ENCODE data around the gene SLC17A1.

Gene SLC17A1

DNA sequence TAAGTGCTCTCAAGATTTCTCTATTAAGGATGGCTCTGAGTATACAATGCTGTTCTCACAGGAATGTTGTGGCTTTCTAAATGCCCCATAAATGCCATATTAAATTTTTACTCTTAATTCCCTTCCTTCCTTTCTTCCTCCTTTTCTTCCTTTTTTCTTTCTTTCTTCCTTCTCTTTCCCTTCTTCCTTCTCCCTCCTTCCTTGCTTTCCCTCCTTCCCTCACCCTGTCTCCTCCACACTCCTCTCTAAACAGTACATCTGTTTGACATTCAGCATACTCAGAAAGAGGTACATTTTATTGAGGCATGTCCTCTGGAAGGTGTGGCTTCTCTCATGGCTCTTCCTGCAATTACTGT lies 433 bp upstream of the SLC17A1 start:
- no peak for DNase-seq

- no peak for DNase-seq
Measured at GRCh38 chr6:25830458-25830857, 1.4 kb downstream of the SLC17A1 start.

DNA sequence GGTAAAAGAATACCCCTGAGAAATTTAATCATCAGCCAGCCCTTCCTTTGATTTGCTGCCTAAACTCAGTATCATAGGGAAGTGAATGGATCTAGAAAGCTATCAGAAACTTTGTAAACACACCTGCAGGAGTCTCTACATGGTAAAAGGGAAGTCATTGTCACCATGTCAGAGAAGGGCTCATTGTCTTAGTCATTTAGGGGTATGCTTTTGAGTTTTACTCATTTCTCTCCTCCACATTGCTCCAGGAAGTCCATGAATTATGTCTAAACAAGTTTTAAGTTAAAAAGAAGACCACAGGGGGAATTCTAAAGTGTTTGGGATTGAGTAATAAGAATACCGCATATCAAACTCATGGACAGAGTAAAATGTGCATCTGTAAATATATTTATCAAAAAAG lies 2.5 kb downstream of the SLC17A1 start:
- no peak for DNase-seq

- DNase-seq, result no peak
Measured at GRCh38 chr6:25821341-25821740, 10.5 kb downstream of the SLC17A1 start.

- DNase-seq, result no peak
Measured at GRCh38 chr6:25816252-25816651, 15.6 kb downstream of the SLC17A1 start.

- no peak for DNase-seq
Measured at GRCh38 chr6:25815194-25815593, 16.7 kb downstream of the SLC17A1 start.

DNA sequence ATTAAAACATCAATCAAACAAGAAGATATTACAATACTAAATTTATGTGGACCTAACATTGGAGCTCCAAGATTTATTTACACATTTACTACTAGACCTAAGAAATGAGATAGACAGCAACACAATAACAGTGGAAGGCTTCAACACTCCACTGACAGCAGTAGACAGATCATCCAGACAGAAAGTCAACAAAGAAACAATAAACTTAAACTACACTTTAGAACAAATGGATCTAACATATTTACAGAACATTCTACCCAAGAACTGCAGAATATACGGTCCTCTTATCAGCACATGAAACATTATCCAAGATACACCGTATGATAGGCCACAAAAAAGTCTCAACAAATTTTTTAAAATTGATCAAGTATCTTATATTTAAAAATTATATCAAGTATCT lies 27.0 kb downstream of the SLC17A1 start:
- no peak for DNase-seq

DNA sequence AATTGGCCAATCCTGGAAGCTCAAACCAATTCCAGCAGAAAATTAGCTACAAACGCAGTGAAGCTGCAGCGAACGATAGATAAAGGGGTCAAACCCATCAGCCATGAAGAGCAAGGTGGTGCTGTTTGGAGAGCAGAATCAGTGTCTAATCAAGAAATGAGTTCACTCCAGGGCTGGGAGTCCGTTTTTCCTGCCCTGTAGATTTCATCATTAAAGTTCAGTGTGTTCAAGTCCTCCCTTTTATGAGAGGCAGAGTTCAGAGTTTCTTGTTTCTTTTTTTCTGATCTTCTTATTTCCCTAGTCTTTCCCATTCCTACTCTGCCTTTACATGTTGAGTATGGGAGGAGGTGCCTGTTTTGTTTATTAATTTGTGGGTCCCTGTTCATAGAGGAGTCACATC lies 30.4 kb downstream of the SLC17A1 start:
- DNase-seq, result no peak

GRCh38 chr6:25794784-25795183 lies 37.1 kb downstream of the SLC17A1 start:
- DNase-seq, result no peak

DNA sequence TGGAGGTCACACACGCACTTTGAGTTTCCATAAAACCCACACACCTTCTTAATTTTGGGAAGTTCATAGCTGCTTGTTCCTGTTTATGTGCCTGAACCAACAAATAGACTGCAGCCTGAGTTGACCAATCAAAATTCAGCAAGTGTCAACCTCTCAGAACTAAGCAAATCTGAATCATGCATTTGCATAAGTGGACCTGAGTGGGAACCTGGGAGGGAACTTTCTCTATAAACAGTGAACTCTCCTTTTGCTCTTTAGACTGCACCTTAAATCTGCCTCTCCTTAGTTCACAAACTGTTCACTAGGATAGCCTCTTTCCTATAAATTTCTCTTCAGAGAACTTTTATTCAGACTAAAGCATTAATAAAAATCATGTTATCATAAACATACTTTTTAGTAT lies 37.9 kb downstream of the SLC17A1 start:
- DNase-seq, result no peak

DNA sequence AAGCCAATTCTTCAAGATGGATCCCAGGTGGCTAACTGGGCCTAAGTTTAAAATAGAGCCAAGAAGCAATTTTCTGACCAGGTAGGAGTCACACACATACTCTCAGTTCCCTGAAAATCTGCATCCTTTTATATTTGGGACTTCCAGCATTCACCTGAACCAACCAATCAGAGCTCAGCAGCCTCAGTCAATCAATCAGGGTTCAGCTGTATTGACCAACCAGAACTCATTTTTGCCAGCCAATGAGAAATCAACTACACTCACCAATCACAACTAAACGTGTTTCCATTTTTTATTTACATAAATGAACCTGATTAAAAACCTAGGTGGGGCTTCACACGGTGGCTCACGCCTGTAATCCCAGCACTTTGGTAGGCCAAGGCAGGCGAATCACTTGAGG lies 39.8 kb downstream of the SLC17A1 start:
- DNase-seq, result no peak

GRCh38 chr6:25789475-25789874 lies 42.4 kb downstream of the SLC17A1 start:
- no peak for DNase-seq

DNA sequence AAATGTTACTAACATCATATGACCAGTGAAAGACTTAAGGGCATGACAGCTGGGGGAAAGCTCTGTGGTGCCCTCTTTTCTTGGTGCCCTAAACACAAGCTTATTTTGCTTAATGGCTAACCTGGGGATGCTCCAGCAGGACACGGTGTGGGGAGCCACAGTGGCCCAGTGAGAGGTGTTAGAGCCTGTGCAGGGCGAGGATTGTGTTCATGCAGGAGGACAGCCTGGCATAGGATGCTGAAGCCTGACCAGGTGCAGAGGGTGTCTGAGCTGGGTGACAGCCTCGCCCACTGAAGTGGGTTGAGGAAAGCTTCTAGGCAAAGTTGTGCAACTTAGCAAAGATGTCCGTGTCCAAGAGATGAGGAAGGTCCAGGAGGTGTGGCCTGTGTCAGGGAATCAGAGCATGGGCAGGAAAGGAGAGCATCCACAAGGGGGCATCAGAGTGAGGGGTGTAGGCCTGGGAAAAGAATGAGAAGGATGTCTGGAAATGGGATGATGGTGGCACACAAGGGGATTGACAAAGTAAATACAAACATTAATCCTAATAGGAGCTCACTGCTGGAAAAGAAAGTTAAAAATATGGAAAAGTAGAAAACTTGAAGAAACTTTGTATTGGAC lies 43.4 kb downstream of the SLC17A1 start:
- DNase-seq, result no peak

DNA sequence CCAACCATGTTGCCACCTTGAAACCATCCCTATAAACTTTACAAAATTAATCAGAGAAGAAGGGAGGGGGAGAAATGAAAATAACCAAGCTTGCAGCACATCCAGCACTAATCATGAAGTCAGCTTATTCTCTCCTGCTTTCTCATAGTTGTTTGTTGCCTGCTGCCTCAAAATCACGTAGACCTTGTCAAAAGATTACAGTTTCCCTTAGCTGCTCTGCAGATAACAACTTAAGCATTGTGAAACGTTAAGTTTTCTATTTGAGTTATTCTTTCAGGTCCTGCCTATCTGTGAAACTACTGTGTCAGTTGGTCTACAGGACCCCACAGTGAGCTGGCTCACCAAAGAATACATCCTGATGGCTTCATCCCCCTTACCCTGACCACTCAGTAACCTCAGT lies 44.4 kb downstream of the SLC17A1 start:
- no peak for DNase-seq

DNA sequence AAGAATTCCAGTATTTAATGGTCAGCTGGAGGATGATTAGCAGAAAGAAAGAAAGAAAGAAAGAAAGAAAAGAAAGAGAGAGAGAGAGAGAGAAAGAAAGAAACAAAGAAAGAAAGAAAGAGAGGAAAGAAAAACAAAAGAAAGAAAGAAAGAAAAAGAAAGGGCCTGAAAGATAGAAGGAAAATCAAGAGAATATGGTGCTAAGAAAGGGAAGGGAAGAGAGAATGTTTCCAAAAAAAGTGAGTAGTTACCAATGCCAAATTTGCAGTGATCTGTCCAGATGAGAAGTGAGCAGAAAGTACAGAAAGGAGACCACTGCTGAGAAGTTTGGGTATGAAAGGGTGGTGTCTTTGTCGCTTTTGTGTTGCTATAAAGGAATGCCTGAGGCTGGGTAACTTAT lies 50.7 kb downstream of the SLC17A1 start:
- DNase-seq, result no peak

GRCh38 chr6:25777856-25778649 lies 53.8 kb downstream of the SLC17A1 start:
- DNase-seq, result no peak

- DNase-seq, result no peak
Measured at GRCh38 chr6:25777031-25777430, 54.8 kb downstream of the SLC17A1 start.

GRCh38 chr6:25774120-25774715 lies 57.6 kb downstream of the SLC17A1 start:
- no peak for DNase-seq

GRCh38 chr6:25769983-25770382 lies 61.9 kb downstream of the SLC17A1 start:
- DNase-seq, result no peak

- DNase-seq, result no peak
Measured at GRCh38 chr6:25768566-25768965, 63.3 kb downstream of the SLC17A1 start.

GRCh38 chr6:25764611-25765010 lies 67.2 kb downstream of the SLC17A1 start:
- DNase-seq, result no peak

GRCh38 chr6:25757936-25758642 lies 73.8 kb downstream of the SLC17A1 start:
- DNase-seq, result no peak
